GM19023 (cell line): ENCODE data around the gene FAM114A1.

Source experiments
- ATAC-seq: cut with Tn5 transposase; IDR thresholded peaks from one replicate; pipeline ENCODE4 v1.9.1; 2021; ENCODE audit warnings: mild to moderate bottlenecking, moderate library complexity; ENCODE audit not compliant: unreplicated experiment

The FAM114A1 gene

DNA sequence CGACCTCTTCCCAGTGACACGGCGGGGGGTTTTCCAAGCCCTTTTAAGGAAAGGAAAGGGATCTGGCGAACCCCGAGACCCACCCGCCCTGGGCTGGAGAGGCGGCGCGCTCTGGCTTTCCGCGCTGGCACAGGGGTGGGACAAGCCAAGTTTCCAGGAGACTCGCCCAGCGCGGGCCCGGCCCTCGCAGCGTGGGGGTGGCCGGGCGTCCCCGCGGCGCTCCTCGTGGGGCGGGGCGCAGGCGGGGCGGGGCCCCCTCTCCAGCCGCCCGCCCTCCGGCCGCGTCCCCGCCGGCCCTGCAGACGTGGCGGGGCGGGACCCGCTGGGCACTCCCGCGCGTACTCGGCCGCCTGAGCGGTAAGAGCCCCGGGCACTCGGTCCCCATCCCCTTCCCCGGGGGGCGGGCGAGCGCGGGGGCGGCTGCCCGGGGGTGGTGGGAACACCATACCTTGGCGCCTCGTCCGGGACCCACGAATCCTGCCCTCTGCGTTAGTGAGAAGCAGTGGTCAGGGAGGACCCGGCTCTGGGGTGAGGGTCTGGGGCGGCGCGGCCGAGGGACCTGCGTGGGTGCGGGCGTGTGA is at the start of gene FAM114A1:
TSS of gene FAM114A1 (plus strand) at position 329 of the 581 bp plus-strand sequence. CDS start 10,273 bp downstream, outside the sequence.
- peak; percentile 90 for ATAC-seq

DNA sequence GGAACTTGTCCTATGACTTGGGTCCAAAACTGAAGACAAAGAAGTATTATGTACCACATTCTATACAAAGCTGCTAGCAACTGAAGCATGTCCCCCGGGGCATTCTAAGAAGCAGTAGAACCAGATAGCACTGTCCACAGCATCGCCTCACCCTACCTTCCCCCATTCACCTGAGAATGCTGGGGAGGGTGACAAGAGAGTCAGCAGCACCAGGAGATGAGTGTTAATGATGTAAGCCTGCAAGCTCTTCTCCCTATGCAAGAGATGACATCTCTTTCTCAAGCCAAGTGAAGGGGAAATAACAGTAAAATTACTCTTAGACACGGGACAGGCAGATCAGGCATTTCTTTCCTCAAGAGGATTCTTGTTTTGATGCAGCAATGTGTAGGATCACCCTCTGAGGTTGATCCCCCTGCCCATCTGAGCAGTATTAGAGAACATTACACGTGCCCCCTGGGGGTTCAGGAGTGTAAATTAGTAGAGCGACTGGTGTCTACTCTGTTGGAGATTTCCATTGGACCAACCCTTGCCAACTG is 49.1 kb upstream of the FAM114A1 start:
- peak; percentile 69 for ATAC-seq

DNA sequence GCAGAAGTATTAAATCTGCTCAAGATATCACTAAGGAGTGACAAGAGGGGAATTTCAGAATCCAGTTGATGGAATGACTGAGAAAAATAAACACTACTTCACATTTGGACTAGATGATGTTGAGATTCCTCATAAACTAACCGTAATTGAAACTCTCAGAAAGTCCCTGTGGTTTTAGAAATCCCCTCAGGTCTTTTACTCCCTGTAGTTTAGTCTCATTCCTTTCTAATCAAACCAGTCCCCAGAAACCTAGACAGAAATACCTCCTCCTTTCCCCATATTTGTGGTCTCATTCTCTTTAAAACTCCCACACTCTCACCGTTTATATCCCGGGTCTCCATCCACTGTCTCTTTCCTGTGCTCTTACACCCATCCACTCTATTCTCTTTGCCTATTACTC is 48.0 kb upstream of the FAM114A1 start:
- ATAC-seq, result no peak

DNA sequence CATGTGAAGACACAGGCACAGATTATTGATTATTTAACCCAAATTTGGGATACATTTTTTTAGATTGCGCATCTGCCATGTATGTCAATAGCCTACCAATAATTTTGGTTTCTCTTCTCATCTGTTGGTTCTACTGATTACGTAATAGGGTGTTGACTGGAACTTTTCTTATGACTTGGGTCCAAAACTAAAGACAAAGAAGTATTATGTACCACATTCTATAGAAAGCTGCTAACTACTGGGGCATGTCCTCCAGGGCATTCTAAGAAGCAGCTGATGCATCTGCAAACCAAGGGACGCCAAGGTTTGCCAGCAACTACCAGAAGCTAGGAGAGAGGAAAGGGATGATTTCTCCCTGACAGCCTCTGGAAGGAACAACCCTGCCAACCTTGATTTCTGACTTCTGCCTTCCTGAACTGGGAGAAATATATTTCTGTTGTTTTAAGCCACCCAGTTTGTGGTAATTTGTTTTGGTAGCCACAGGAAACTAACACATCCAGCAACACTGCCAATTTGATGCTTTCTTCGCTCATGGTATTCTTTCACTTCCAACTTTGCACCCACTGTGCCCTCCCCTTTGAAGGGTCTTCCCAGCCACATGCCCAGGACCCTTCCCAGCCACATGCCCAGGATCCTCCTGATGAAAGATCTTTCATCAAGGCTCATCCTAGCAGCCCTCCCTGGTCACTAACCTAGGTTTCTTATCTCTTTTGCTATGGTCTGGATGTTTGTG is 47.1 kb upstream of the FAM114A1 start:
- ATAC-seq, result peak; percentile 53

DNA sequence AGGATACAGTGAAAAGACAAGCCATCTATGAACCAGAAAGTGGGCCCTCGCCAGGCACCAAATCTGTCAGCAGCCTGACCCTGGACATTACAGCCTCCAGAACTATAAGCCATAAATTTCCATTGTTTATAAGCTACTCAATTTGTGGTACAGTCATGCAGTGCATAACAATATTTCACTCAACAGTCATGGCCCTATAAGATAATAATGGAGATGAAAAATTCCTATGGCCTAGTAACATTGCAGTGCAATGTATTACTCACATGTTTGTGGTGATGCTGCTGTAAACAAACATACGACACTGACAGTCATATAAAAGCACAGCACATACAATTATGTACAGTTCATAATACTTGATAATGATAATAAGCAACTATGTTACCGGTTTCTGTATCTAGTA is 45.9 kb upstream of the FAM114A1 start:
- no peak for ATAC-seq

DNA sequence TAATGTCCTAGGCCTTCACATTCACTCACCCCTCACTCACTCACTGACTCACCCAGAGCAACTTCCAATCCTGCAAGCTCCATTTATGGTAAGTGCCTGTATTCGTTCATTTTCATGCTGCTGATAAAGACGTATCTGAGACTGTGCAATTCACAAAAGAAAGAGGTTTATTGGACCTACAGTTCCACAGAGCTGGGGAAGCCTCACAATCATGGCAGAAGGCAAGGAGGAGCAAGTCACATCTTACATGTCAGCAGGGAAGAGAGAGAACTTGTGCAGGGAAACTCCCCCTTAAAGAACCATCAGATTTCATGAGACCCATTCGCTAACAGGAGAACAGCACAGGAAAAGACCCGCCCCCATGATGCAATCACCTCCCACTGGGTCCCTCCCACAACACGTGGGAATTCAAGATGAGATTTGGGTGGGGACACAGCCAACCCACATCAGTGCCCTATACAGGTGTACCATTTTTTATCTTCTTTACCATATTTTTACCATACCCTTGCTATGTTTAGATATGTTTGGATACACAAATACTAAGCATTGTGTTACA is 44.8 kb upstream of the FAM114A1 start:
- no peak for ATAC-seq

DNA sequence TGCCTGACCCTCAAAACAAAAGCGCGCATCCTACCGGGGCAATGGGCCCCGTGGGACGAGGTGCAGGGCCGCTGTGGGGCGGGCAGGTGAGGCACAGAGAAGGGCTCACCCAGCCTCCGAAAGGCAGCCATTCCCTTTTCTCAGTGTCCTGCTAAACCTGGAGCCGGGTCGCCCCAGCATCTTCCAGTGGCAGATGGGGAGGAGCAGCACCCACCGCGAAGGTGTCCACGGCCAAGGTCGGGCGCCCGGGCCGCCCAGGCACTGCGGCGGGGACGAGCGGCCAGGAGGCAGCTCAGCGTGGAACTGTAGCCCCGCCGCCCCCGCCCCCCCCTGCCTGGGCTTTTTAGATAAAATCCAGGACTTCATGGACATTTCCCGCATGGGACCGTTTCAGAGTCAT is 43.8 kb upstream of the FAM114A1 start:
- ATAC-seq, result no peak

DNA sequence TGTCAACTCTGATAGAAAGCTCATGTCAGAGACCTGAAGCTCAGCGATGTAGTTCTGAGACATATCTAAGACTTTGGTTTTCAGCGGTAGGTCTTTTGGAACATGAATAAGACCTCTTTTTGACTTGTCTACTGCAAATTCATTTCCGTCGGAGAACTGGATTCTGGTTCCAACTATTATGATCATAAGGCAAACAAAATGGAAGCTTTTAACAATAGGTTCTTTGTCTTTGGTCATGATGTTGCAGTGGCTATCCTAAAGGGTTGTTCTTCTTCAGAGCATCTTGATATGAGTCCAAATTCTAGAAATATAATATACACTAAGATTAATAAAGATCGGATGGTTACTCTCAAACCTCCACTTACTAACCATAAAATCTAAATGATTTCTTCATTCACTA is 38.4 kb upstream of the FAM114A1 start:
- no peak for ATAC-seq

DNA sequence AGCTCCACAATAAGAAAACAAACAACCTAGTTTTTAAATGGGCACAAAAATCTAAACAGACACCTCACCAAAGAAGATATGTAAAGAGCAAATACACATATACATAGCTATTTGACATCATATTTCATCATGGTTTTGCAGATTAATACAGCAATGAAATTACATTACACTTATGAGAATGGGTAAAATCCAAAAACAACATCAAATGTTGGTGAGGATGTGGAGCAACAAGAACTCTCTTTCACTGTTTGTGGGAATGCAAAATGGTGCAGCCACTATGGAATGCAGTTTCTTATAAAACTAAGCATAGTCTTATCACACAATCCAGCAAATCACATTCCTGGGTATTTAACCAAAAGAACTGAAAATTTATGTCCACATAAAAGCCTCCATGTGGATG is 36.0 kb upstream of the FAM114A1 start:
- ATAC-seq, result no peak

DNA sequence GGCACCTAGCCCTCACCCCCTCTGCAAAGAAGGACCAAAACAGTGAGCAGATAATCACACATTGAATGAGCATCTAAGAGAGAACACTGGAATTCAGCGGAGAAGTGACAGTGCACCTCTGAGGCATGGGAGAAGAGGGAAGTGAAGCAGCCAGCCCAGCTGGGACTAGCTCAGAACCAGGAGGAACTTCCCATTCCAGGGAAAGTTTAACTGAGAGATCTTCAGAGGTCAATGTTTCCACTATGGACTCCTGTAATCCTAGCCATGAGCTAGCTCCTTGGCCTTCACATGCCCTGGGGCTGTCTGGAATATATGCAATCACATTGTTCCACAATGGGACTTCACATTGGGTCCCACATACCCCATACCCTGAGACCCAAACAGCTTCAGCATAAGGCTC is 35.4 kb upstream of the FAM114A1 start:
- ATAC-seq, result no peak

DNA sequence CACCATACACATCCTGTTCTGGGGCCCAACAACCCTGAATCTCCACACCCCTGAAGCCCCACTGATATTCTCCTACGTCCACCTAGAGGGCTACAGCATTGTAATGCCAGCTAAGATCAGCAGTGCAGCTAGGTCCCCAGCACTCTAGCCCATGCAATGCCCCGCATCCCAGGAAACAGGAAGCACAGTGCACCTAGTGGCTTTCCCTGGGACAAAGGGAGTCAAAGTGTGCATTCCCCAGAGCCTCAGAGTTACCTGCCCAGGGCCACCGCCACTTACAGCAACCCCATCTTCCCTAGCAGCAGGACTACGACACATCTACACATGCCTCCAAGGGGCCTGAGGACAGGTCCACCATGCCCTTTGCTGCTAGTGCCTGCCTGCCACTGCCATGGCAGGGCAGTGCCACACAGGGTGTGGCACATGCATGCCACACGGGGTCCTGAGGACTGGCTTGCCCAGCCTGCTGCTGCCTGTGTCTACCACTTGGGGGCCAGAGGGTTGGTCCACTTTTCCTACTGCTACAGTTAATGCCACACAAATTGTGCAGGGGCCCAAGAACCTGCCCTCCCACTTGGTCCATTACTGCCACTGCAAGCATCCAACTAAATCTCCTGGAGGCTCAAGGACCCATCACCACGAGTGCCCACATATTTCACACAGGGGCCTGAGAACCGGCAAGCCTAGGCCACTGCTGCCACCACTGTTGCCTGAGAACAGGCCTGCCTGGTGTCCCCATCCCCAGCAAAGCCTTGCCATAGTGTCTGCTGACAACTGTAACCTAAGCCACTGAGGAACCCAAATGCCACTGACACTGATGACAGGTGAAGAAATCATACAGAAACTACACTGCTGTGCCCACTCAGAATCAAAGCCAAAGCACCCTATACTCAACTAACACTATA is 34.7 kb upstream of the FAM114A1 start:
- no peak for ATAC-seq

DNA sequence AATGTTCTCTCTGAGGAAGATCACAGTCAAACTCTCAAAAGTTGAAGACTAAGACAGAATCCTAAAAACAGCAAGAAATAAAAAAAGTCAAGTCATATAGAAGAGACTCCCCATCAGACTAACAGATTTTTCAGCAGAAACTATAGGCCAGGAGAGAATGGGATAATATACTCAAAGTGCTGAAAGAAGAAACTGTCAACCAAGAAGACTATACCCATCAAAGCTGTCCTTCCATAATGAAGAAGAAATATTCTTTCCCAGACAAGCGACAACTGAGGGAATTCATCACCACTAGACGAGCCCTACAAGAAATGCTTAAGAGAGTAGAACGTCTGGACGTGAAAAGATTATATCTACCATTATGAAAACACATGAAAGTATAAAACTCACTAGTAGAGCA is 33.0 kb upstream of the FAM114A1 start:
- no peak for ATAC-seq

DNA sequence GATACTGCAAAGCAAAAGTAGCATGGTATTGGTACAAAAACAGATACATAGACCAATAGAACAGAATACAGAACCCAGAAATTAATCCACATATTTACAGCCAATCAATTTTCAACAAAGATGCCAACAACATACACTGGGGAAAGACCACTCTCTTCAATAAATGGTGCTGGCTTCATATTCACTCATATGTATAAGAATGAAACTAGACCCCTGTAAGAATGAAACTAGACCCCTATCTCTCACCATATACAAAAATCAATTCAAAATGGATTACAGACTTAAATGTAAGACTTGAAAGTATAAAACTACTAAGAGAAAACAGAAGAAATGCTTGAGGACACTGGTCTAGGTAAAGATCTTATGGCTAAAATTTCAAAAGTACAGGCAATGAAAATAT is 30.3 kb upstream of the FAM114A1 start:
- no peak for ATAC-seq

DNA sequence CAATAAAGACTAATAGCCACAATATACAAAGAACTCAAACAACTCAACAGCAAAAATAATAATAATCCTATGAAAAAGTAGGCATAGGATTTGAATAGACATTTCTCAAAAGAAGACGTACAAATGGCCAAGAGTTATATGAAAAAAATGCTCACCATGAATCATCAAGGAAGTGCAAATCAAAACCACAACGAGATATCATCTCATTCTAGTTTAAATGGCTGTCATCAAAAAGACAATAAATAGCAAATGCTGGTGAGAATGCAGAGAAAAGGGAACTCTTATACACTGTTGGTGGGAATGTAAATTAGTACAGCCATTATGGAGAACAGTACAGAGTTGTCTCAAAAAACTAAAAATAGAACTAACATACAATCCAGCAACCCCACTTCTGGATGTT is 29.8 kb upstream of the FAM114A1 start:
- ATAC-seq, result no peak

DNA sequence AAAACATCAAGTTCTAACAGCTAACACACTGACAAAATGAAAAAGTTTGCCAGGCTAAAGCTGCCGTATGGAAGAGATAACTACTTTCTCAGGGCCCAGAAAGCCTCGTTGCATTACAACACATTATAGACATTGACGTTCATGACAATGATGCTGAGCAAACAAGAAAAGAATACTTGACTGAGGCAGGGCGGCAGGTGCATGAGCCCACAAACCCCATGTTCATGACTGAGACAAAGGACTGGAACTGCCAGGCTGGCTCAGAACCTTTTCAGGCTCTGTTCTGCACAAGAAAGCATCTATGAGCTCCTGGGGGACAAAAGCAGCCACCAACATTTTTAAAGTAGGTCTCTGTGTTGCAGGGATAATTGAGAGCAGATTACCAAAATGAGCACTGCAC is 24.6 kb upstream of the FAM114A1 start:
- no peak for ATAC-seq

DNA sequence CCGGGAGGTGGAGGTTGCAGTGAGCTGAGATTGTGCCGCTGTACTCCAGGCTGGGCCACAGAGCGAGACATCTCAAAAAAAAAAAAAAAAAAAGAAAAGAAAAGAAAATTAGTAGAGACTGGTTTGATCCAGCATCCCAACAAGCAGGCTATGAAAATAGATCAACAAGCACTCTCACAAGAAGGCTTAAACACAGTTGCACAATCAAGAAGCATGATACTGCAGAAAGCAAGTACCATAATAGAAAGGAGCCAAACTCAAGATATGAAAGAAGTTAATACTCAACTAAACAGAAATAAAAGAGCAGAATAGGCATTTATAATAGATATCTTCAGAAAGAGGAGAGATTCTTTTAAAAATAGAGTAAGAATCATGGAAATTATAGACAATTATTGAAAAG is 21.6 kb upstream of the FAM114A1 start:
- no peak for ATAC-seq

DNA sequence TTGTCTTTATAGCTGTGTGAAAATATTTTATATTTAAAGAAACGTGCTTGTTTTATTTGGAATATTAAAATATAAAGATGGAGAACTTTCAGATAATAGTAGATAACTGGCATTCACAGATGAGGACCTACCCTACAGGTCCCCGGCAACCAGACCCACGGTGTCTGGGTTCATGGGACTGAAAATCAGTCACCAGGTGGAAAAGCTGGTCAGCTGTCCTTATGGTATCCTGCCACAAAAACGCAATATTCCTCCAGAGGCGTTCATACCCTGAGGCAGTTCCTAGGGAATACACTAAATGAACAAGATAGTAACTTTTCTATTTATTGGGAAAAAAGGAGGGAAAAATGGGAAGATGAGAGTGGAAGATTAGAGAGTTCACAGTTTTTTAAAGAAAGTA is 12.1 kb upstream of the FAM114A1 start:
- no peak for ATAC-seq

DNA sequence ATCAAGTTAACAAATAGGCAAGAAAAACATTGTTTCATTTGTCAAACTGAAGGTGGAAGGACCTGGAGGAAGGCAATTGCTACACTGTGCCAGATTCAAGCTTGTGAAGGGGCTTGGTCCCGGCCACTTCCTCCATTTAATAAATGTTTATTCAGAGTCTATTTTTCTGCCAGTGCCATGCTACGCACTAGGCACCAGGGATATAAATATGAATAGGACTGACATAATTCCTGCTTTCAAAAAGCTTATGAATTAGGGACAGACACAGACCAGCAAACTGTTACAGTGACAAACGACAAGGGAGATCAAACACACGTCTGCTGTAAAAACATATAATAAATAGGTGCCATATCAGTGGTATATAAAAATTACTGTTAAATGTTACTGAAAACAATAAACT is 11.6 kb upstream of the FAM114A1 start:
- no peak for ATAC-seq

DNA sequence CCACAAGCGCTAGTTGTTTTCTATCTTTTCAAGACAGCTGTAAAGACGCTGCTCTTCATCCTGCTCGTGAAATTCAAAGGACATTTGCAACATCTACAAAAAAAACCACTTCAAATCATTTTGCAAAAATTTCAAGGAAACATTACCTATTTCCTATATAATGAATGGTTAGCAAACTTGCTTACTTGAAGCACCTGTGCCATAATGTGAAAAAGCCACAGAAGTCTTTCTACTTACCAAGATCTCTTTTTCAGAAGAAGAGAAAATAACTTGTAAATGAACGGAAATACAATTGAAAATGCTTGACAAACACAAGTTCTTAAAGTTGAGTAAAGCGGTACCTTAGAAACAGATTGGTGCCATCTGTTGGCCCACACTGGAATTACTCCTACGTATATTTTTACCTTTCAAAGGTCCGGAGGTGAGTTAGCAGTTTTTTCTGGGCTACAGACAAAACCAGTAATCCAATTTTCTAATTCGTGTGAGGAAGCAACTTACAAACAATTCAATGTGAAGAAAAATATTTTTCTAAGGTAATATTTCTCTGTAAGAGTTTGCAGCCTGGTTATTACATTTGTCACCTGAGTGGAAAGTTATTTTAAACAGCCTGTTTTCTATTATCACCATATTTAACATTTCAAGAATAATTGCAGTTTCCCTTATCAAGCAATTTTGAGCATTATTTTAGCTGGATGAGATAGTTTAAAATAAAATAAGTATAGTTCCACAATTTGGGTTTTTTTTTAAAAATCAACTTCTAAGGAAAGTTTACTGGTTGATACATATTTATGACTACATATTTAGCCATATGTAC is 10.9 kb upstream of the FAM114A1 start, which contains the start of gene TLR6:
TSS of gene TLR6 (minus strand) at position 294 of the 814 bp plus-strand sequence. CDS start 27,344 bp downstream, outside the sequence.
- peak; percentile 46 for ATAC-seq
